ENCODE measurements around the gene COA3. TPM values are rescaled to one million over a fixed set of nuclear protein-coding genes. Genes with fewer than 3 reads are reported as not detected.

COA3 gene
- total RNA-seq, 1 experiment from 2014 or later, result 64.1 TPM

GRCh38 chr17:42781639-42782165 lies 16.8 kb downstream of the COA3 start:
- no peak for DNase-seq
- no peaks in the 10 kb centered on the region for H3K27me3 ChIP-seq (ENCODE audit: low read length)
- no peak overlapping the region for H2AFZ ChIP-seq (ENCODE audit: low read length)
- H3K36me3 ChIP-seq (ENCODE audit: insufficient read depth, low read length), result no peaks in the 10 kb centered on the region
- no peaks in the 10 kb centered on the region for H4K20me1 ChIP-seq (ENCODE audit: insufficient read depth, low read depth, low read length)
- no peak overlapping the region for H3K4me3 ChIP-seq (ENCODE audit: low read length)
- no peak overlapping the region for H3K27ac ChIP-seq (ENCODE audit: low read length)
- no peaks in the 10 kb centered on the region for H3K4me1 ChIP-seq (ENCODE audit: low read length)
- no peaks in the 10 kb centered on the region for H3K9me3 ChIP-seq (ENCODE audit: low read length)
- H3K9me2 ChIP-seq (replicated peaks; ENCODE audit: insufficient read depth, low read length), result no peaks in the 10 kb centered on the region
- no peak overlapping the region for H3K4me2 ChIP-seq (ENCODE audit: low read depth, low read length, poor library complexity, severe bottlenecking)
- H3K9ac ChIP-seq (ENCODE audit: low read length), result no peak overlapping the region
- H3K79me2 ChIP-seq (ENCODE audit: low read length), result no peaks in the 10 kb centered on the region

DNA sequence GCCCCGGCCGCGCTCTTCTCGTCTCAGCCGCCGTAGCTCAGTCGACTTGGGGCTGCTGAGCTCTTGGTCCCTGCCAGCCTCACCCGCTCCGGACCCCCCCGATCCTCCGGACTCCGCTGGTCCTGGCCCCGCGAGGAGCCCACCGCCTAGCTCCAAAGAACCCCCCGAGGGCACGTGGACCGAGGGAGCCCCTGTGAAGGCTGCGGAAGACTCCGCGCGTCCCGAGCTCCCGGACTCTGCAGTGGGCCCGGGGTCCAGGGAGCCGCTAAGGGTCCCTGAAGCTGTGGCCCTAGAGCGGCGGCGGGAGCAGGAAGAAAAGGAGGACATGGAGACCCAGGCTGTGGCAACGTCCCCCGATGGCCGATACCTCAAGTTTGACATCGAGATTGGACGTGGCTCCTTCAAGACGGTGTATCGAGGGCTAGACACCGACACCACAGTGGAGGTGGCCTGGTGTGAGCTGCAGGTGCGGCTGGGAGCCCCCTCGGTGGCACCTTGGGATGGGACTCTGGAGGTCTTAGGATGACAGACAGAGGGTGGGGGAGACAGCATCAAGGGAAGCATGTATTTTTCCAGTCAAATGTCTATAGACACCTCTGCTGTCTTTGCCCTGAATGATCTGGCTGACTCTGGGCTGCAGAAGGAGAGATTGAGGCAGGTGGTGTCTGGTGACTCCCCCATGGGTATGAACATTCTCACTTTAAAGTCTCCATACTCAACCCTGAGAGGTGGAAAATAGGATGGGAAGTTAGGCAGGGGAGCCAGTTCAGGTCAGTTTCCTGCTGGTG lies 17.5 kb downstream of the COA3 start:
- DNase-seq, result no peak
- Histone ChIP-seq H3K4me1 (ENCODE audit: low read length) (no peaks in the 10 kb centered on the region), H4K20me1 (ENCODE audit: insufficient read depth, low read depth, low read length) (no peaks in the 10 kb centered on the region), H3K79me2 (ENCODE audit: low read length) (no peaks in the 10 kb centered on the region), H3K27ac (ENCODE audit: low read length) (no peak overlapping the region), H3K9ac (ENCODE audit: low read length) (no peak overlapping the region), H2AFZ (ENCODE audit: low read length) (no peak overlapping the region), H3K4me2 (ENCODE audit: low read depth, low read length, poor library complexity, severe bottlenecking) (no peak overlapping the region), H3K4me3 (ENCODE audit: low read length) (no peak overlapping the region), H3K9me3 (ENCODE audit: low read length) (no peaks in the 10 kb centered on the region), H3K27me3 (ENCODE audit: low read length) (no peaks in the 10 kb centered on the region), H3K9me2 (replicated peaks; ENCODE audit: insufficient read depth, low read length) (no peaks in the 10 kb centered on the region), H3K36me3 (ENCODE audit: insufficient read depth, low read length) (peaks cover under 1% of the 10 kb centered on the region; the same call in 1 of the 2 replicates)

DNA sequence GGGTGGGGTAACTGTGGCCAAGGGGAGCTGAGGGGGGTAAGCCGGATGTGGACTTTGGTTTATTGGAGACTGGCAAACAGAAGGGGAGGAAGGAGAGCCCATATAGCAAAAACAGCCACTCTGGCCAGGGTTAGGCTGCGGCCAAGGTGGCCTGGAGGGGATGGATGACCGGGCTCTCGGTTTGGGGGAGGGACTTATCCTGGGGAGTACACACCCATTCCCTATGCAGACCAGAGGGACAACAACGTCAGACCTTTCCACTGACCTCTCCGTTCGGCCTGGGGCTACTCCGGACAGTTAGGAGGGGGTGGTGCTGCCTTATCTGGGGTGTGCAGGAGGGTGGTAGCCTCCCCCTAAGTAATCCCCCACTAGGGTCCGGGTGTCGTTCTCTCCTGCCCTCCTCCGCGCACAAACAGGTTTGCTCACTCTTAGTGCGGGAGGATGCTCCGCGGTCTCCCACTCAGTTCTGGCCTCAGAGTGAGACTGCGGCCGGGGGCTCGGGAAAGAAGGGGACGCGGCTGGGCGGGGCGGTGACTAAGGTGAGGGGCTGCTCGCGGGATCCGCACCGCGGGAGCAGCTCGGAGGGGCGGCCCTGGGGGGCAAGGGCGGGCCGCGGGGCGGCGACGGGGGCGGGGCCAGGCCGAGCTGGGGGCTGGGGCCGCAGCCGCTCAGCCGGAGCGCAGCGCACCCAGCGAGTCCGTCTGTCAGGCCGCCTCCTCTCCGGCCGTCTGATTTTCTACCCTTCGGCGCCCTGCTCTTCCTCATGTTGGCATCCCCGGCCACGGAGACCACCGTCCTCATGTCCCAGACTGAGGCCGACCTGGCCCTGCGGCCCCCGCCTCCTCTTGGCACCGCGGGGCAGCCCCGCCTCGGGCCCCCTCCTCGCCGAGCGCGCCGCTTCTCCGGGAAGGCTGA lies 18.3 kb downstream of the COA3 start, which contains the start of gene WNK4:
WNK4 (plus strand) TSS at position 675 of the 915 bp plus-strand sequence; CDS start at position 764, 89 bp downstream.
- Histone ChIP-seq H2AFZ (ENCODE audit: low read length) (no peak within 1 kb of the TSS), H3K27ac (ENCODE audit: low read length) (no peak within 1 kb of the TSS), H3K79me2 (ENCODE audit: low read length) (peaks cover 2% of the 10 kb centered on the region), H3K9me2 (replicated peaks; ENCODE audit: insufficient read depth, low read length) (no peaks in the 10 kb centered on the region), H3K9me3 (ENCODE audit: low read length) (no peaks in the 10 kb centered on the region), H3K36me3 (ENCODE audit: insufficient read depth, low read length) (peaks cover 9% of the 10 kb centered on the region; the same call in 1 of the 2 replicates), H3K9ac (ENCODE audit: low read length) (no peak within 1 kb of the TSS), H3K4me3 (ENCODE audit: low read length) (no peak within 1 kb of the TSS), H3K4me2 (ENCODE audit: low read depth, low read length, poor library complexity, severe bottlenecking) (no peak within 1 kb of the TSS), H3K4me1 (ENCODE audit: low read length) (no peaks in the 10 kb centered on the region), H4K20me1 (ENCODE audit: insufficient read depth, low read depth, low read length) (no peaks in the 10 kb centered on the region), H3K27me3 (ENCODE audit: low read length) (no peaks in the 10 kb centered on the region)
- no peak for DNase-seq

DNA sequence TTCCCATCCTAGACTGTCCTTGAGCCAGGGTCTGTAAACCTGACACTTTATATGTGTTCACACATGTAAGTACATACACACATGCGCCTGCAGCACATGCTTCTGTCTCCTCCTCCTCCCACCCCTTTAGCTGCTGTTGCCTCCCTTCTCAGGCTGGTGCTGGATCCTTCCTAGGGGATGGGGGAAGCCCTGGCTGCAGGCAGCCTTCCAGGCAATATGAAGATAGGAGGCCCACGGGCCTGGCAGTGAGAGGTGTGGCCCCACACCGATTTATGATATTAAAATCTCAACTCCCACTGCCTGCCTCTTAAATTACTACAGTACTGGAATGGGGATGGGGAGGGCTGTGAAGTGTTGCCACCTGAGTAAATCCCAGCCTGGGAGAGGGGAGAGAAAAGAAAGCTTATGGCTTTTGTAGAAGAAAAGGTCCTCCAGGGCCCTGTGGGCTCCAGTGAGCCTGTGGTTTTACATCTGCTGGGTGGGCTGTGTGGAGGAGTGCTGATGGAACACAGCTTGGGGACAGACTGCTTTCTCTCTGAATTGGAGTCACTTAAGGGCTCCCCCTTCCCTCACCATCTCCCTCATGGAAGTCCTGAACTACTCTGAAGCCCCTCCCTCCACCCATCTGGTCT lies 19.1 kb downstream of the COA3 start:
- DNase-seq, result no peak
- no peaks in the 10 kb centered on the region for H3K9me2 ChIP-seq (replicated peaks; ENCODE audit: insufficient read depth, low read length)
- H3K9me3 ChIP-seq (ENCODE audit: low read length), result no peaks in the 10 kb centered on the region
- peaks cover 9% of the 10 kb centered on the region for H3K79me2 ChIP-seq (ENCODE audit: low read length)
- peaks cover 3% of the 10 kb centered on the region for H3K4me1 ChIP-seq (ENCODE audit: low read length)
- H4K20me1 ChIP-seq (ENCODE audit: insufficient read depth, low read depth, low read length), result no peaks in the 10 kb centered on the region
- H3K27ac ChIP-seq (ENCODE audit: low read length), result no peak overlapping the region
- no peak overlapping the region for H2AFZ ChIP-seq (ENCODE audit: low read length)
- H3K36me3 ChIP-seq (ENCODE audit: insufficient read depth, low read length), result peaks cover 12% of the 10 kb centered on the region; the same call in 1 of the 2 replicates
- no peaks in the 10 kb centered on the region for H3K27me3 ChIP-seq (ENCODE audit: low read length)
- H3K9ac ChIP-seq (ENCODE audit: low read length), result no peak overlapping the region
- H3K4me2 ChIP-seq (ENCODE audit: low read depth, low read length, poor library complexity, severe bottlenecking), result no peak overlapping the region
- H3K4me3 ChIP-seq (ENCODE audit: low read length), result no peak overlapping the region

DNA sequence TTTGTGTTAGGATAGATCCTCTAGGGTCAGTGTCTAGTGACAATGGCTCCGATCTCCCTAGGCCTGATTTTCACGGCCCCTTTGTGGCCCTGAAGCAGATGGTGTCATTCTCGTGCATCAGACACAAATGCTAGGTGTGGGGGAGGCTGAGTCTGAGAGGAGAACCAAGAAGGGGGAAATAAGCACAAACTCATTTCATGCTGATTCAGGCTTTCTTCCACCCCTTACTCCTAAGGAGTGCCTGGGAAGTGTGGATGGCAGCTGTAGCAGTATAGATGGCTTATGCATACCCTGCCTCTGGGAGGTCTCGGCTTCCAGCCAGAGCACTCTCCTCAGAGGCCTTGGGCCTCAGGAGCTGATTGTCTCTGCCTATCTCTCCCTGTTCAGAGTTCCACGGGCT lies 19.9 kb downstream of the COA3 start:
- no peak for DNase-seq
- no peak overlapping the region for H3K4me2 ChIP-seq (ENCODE audit: low read depth, low read length, poor library complexity, severe bottlenecking)
- H3K36me3 ChIP-seq (ENCODE audit: insufficient read depth, low read length), result peaks cover 12% of the 10 kb centered on the region; the same call in 1 of the 2 replicates
- H3K4me3 ChIP-seq (ENCODE audit: low read length), result no peak overlapping the region
- H3K9me2 ChIP-seq (replicated peaks; ENCODE audit: insufficient read depth, low read length), result no peaks in the 10 kb centered on the region
- H2AFZ ChIP-seq (ENCODE audit: low read length), result no peak overlapping the region
- no peaks in the 10 kb centered on the region for H4K20me1 ChIP-seq (ENCODE audit: insufficient read depth, low read depth, low read length)
- H3K9me3 ChIP-seq (ENCODE audit: low read length), result no peaks in the 10 kb centered on the region
- no peak overlapping the region for H3K9ac ChIP-seq (ENCODE audit: low read length)
- H3K27me3 ChIP-seq (ENCODE audit: low read length), result no peaks in the 10 kb centered on the region
- no peak overlapping the region for H3K27ac ChIP-seq (ENCODE audit: low read length)
- H3K4me1 ChIP-seq (ENCODE audit: low read length), result peaks cover 9% of the 10 kb centered on the region
- H3K79me2 ChIP-seq (ENCODE audit: low read length), result peaks cover 17% of the 10 kb centered on the region

GRCh38 chr17:42775534-42776098 lies 22.9 kb downstream of the COA3 start:
- H2AFZ ChIP-seq (ENCODE audit: low read length), result no peak overlapping the region
- H3K9ac ChIP-seq (ENCODE audit: low read length), result no peak overlapping the region
- no peak overlapping the region for H3K27ac ChIP-seq (ENCODE audit: low read length)
- H3K9me2 ChIP-seq (replicated peaks; ENCODE audit: insufficient read depth, low read length), result no peaks in the 10 kb centered on the region
- peaks cover 12% of the 10 kb centered on the region; the same call in 1 of the 2 replicates for H3K36me3 ChIP-seq (ENCODE audit: insufficient read depth, low read length)
- no peak for DNase-seq
- no peak overlapping the region for H3K4me3 ChIP-seq (ENCODE audit: low read length)
- H3K79me2 ChIP-seq (ENCODE audit: low read length), result peaks cover 18% of the 10 kb centered on the region
- H3K9me3 ChIP-seq (ENCODE audit: low read length), result no peaks in the 10 kb centered on the region
- H3K4me2 ChIP-seq (ENCODE audit: low read depth, low read length, poor library complexity, severe bottlenecking), result no peak overlapping the region
- no peaks in the 10 kb centered on the region for H4K20me1 ChIP-seq (ENCODE audit: insufficient read depth, low read depth, low read length)
- no peaks in the 10 kb centered on the region for H3K27me3 ChIP-seq (ENCODE audit: low read length)
- H3K4me1 ChIP-seq (ENCODE audit: low read length), result peaks cover 14% of the 10 kb centered on the region

DNA sequence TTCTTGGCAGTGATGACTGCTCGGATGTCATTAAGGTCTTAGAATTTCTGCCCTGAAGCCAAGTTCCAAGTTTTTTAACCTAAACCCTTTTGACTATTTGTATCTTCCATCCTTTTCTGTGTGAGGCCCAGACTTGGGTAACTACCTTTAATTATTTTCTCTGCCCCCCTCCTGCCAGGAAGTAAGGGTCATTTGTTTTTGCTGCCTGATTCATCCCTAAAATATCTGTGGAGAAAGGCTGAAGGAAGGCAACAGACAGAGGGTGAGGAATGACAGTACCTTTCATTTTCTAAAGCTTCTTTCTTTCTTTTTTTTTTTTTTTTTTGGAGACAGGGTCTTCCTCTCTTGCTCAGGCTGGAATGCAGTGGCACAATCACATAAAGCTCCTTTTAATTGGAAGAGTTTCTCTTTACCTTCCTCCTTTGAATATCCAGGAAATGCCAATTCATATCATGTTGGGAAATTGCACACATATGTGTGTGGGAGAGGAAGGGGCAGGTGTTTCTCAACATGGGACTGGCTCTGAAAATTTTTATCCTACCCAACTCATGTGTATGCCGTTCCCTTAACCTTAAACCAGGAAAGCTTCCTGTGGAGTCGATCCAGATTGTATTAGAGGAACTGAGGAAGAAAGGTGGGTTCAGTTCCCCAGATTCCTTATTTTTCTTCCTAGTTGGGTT lies 24.3 kb downstream of the COA3 start:
- Histone ChIP-seq H3K27me3 (ENCODE audit: low read length) (no peaks in the 10 kb centered on the region), H3K79me2 (ENCODE audit: low read length) (peaks cover 18% of the 10 kb centered on the region), H3K4me2 (ENCODE audit: low read depth, low read length, poor library complexity, severe bottlenecking) (peak overlapping the region; percentile 78), H3K9me3 (ENCODE audit: low read length) (no peaks in the 10 kb centered on the region), H3K27ac (ENCODE audit: low read length) (no peak overlapping the region), H3K9me2 (replicated peaks; ENCODE audit: insufficient read depth, low read length) (no peaks in the 10 kb centered on the region), H3K9ac (ENCODE audit: low read length) (peak overlapping the region; percentile 72), H4K20me1 (ENCODE audit: insufficient read depth, low read depth, low read length) (no peaks in the 10 kb centered on the region), H3K36me3 (ENCODE audit: insufficient read depth, low read length) (peaks cover 12% of the 10 kb centered on the region; the same call in 1 of the 2 replicates), H2AFZ (ENCODE audit: low read length) (no peak overlapping the region), H3K4me1 (ENCODE audit: low read length) (peaks cover 14% of the 10 kb centered on the region), H3K4me3 (ENCODE audit: low read length) (peak overlapping the region; percentile 70)
- no peak for DNase-seq
